Measurements from ENCODE around the gene TRIM9.

Gene TRIM9

GRCh38 chr14:51094901-51095853, at the start of gene TRIM9:
Gene TRIM9, minus strand, starts transcription at chr14:51095105. Its CDS starts 166 bp downstream, at chr14:51094939.
- peak; percentile 96 for DNase-seq

- DNase-seq, result no peak
Observed at GRCh38 chr14:51140856-51141255, 46.0 kb upstream of the TRIM9 start.

- DNase-seq, result no peak
Observed at GRCh38 chr14:51140338-51140737, 45.4 kb upstream of the TRIM9 start.

- DNase-seq, result no peak
Observed at GRCh38 chr14:51139121-51139681, 44.3 kb upstream of the TRIM9 start.

GRCh38 chr14:51138404-51139103, 43.6 kb upstream of the TRIM9 start:
- no peak for DNase-seq

GRCh38 chr14:51131516-51131915, 36.6 kb upstream of the TRIM9 start:
- DNase-seq, result no peak

GRCh38 chr14:51129130-51129529, 34.2 kb upstream of the TRIM9 start:
- no peak for DNase-seq

- DNase-seq, result no peak
Observed at GRCh38 chr14:51124029-51124428, 29.1 kb upstream of the TRIM9 start.

GRCh38 chr14:51121096-51121495, 26.2 kb upstream of the TRIM9 start:
- DNase-seq, result no peak

GRCh38 chr14:51119411-51120051, 24.6 kb upstream of the TRIM9 start:
- no peak for DNase-seq

GRCh38 chr14:51118993-51119392, 24.1 kb upstream of the TRIM9 start:
- no peak for DNase-seq

GRCh38 chr14:51117593-51117992, 22.7 kb upstream of the TRIM9 start:
- no peak for DNase-seq

- DNase-seq, result no peak
Observed at GRCh38 chr14:51116682-51117081, 21.8 kb upstream of the TRIM9 start.

GRCh38 chr14:51109651-51110050, 14.7 kb upstream of the TRIM9 start:
- no peak for DNase-seq

GRCh38 chr14:51107801-51108200, 12.9 kb upstream of the TRIM9 start:
- DNase-seq, result peak; percentile 10

GRCh38 chr14:51104467-51104866, 9.6 kb upstream of the TRIM9 start:
- DNase-seq, result no peak

GRCh38 chr14:51097287-51097686, 2.4 kb upstream of the TRIM9 start:
- no peak for DNase-seq

GRCh38 chr14:51096870-51097269, 2.0 kb upstream of the TRIM9 start:
- DNase-seq, result no peak

- DNase-seq, result peak; percentile 15
Observed at GRCh38 chr14:51095854-51096823, 1.2 kb upstream of the TRIM9 start.

- peak; percentile 47 for DNase-seq
Observed at GRCh38 chr14:51094282-51094821, 553 bp downstream of the TRIM9 start.
